NCI-H748 (cell line): ENCODE measurements around the gene GPBAR1.

Experiments
- DNase-seq: peaks from one replicate; lab custom pipeline; 2025; ENCODE audit not compliant: unreplicated experiment; lab: John Stamatoyannopoulos, UW

The GPBAR1 gene

GRCh38 chr2:218284106-218284811, 23.4 kb downstream of the GPBAR1 start:
- no peak for DNase-seq

GRCh38 chr2:218285604-218286003, 24.8 kb downstream of the GPBAR1 start:
- DNase-seq: no peak

DNA sequence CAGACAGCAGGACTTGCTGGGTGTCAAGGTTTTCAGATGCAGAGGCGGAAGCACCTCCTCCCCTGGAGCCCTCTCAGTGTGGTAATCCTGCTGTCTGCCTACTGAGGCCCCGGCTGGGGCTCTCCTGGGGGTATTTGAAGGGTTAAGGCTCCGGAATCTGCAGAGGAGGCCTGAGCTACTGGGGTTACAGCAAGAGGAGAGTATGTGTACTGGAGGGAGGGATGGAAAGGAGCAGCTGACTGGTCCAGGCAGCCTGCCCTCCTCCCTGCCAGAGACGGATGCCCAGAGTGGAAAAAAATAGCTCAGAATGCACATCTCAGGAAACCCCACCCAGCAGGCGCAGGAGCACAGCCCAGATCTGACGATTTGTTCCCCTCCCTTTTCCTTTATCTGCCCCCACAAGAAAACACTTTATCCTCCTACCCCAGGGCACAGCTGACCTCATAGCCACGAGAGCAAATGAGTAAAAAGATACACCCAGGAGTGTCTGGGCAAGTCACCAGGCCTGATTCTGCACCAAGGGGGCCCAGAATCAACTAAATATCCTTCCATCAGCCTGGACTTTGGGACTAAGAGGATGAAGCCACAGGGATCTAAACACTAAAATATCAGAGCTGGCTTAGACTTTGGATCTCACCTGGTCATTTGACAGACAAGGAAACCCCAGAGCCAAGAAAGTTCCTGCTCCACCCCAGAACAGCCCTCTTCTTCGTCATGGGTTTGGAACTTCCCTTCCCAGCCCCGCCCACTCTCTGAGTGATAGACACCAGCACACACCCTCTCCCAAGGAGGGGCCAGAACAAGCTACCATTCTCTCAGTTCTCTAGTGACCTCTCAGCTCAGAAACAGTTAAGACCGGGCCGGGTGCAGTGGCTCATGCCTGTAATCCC, 26.0 kb downstream of the GPBAR1 start:
- DNase-seq: no peak

GRCh38 chr2:218289639-218290315, 29.0 kb downstream of the GPBAR1 start:
- DNase-seq: no peak

GRCh38 chr2:218290316-218291261, 29.8 kb downstream of the GPBAR1 start:
- no peak for DNase-seq

DNA sequence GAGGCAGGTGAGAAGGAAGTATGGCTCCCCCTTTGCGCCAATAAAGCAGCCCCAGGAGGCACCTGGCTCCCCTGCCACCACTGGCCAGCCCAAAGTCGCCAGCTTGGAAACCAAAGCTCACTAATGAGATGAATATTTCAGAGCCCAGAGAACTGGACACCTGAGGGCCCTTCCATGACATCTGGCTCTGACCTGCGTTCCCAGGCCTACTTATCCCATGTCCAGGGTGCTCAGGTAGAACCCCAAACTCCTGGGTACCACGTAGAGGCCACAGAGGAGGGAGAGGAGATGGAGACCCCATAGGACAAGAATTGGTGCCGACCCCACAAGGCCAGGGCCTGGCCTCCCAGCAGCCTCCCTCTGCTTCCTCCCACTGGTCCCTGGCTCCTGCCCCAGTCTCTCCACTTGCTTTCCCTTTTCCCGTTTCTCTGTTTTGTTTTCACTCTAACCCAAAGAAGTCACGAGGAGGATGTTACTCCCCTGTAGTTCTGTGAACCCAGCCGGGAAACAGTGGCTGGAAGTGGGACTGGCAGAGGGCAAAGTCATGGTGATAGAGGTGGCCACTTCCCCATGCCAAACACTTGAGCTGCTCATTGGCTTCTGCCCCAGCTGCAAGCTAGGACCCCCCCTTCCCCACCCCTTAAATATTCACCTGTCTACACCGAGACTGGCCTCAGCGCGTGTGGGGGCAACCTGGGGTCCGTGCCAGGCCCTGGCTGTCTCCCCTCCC, 30.7 kb downstream of the GPBAR1 start:
- DNase-seq: no peak

- DNase-seq: peak; percentile 36
Observed at GRCh38 chr2:218292048-218293014, 31.5 kb downstream of the GPBAR1 start, which contains the start of gene TMBIM1. Gene TMBIM1, minus strand, starts transcription at chr2:218292503. Its CDS starts 10,362 bp downstream, at chr2:218282141.

DNA sequence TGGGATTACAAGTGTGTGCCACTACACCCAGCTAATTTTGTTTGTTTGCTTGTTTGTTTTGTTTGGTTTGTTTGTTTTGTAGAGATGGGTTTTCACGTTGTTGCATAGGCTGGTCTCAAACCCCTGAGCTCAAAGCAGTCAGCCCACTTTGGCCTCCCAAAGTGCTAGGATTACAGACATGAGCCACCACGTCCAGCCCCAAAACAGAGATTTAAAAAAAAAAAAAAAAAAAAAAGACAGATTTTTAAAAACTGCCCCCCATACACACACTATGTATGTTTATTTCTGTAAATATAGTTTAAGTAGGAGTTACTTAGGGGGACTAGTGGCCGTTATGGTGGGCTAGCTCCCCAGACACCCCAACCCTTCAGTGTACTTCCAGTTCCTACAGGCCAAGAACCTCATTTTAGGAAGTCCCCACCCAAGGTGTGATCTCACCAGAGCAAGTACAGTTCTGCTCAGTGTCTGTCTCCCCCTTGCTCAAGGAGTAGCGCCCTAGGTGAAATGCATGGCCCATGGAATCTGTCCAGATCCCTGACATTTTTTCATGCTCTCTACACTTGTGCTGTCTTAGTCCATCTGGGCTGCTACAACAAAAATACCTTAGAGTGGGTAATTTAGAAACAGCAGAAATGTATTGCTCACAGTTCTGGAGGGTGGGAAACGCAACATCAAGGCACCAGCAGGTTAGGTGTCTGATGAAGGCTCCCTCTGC, 33.1 kb downstream of the GPBAR1 start:
- no peak for DNase-seq

DNA sequence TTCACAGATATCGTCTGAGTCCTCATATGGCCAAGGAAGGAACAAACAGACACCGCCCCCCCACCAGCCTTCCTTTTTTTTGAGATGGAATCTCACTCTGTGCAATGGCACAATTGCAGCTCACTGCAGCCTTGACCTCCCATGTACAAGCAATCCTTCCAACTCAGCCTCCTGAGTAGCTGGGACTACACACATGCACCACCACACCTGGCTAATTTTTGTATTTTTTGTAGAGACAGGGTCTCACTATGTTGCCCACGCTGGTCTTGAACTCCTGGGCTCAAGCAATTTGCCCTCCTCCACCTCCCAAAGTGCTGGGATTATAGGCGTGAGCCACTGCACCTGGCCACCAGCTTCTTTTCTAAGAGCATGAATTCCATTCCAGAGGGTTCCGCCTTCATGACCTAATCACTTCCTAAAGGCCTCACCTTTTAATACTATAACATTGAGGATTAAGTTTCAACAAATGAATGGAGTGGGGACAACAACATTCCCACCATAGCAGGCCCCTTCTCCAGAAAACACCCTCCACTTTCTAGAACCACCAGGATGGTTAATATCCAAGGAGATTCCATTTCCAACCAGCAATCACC, 33.7 kb downstream of the GPBAR1 start:
- no peak for DNase-seq

GRCh38 chr2:218295029-218295428, 34.2 kb downstream of the GPBAR1 start:
- peak; percentile 22 for DNase-seq

DNA sequence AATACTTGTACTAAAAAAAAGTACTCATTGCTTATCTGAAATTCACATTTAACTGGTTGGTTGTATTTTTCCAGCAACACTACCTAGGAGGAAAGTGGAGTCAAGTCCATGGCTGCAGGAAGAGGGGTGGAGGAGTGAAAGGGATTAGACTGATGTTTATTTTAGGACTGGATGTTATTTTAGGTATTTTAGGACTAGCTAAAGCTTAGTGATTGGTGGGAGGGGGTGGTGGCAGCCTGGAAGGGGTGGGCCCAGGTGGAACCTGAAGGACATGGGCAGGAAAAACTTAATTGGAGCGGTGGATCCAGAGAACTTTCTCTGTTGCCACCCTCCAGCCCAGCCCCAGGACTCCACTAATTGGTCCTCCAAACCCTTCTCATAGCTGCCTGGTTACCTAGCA, 35.4 kb downstream of the GPBAR1 start:
- DNase-seq: no peak

DNA sequence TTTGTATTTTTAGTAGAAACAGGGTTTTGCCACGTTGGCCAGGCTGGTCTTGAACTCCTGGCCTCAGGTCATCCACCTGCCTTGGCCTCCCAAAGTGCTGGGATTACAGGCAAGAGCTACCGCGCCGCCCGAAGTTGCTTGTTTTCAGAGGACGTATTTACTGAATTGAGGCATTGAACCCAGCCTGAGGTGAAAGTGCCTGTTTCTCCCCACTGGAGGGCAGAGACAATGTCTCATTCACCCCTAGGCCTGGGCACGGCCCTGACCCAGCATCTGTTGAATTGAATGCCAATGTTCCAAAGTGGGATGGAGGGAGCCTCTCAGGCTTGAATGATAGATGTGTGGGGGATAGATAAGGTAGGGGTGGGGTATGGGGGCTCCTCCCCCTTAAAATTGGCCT, 36.0 kb downstream of the GPBAR1 start:
- DNase-seq: no peak

DNA sequence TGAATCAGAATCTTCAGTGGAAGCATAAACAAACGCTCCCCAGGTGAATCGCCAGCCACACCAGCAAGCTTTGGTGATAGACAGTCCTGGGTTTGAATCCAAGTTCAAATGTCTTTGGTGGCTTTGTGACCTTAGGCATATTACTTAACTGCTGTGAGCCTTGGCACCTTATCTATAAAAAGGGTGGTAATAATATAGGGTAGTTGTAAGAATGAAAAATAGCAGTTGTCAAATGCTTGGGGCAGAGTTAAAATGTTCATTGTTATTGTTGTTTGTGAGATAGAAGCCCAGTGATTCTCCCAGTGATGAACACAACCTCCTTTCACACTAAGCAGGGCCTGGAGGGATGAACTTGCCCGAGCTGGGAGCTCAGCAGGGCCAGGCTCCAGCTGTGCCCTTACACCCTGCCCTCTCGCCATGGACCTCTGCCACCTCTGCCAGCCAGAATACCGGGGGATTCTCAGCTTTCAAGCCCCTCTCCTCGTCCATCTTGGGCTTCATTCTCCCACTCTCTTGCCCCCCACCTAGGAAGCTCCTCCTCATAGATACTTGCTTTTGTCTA, 37.6 kb downstream of the GPBAR1 start:
- no peak for DNase-seq

GRCh38 chr2:218300141-218300540, 39.3 kb downstream of the GPBAR1 start:
- no peak for DNase-seq

GRCh38 chr2:218301176-218301819, 40.5 kb downstream of the GPBAR1 start:
- DNase-seq: peak; percentile 86

- no peak for DNase-seq
Observed at GRCh38 chr2:218305383-218305782, 44.6 kb downstream of the GPBAR1 start.
